HPDE6-E6E7 (cell line): ENCODE data around the gene CHST11.

Experiments used
- DNase-seq: peaks from one replicate; pipeline ENCODE4 v3.0.0; 2011; ENCODE audit warnings: missing footprints; ENCODE audit errors: extremely low spot score

Gene CHST11

DNA sequence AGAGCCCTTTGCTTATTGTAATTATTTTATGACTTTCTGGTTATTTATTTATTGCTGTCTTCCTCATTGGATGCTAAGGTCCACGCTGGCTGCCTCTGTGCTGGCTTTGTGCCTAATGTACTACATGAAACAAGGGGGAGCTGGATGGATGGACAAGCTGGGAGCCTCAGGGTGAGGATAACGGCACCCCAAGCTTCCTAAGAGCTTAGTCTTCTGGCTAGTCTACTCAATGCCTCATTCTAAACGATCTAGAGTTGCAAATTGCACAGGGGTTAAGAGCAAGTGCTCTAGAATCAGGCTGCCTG, 172.0 kb downstream of the CHST11 start:
- DNase-seq, result no peak

DNA sequence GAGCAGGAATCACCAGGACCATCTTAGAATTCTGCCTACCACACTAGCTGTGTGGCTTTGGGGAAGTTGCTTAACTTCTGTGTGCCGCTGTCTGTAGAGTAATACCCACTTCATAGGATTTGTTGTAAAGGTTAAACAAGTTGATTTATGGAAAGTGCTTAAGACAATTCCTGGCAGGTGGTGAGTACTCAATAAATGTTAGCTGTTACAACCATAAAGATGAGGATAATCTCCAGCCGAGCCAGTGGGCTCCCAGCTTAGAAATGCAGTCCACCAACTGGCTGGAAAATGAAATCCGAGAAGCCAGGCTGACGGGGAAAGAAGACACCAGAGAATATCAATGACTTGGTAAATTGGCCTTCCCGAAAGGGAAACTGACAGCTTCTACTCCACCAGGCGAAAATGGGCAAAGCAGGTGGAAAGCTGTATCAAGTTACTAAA, 173.5 kb downstream of the CHST11 start:
- DNase-seq, result no peak

DNA sequence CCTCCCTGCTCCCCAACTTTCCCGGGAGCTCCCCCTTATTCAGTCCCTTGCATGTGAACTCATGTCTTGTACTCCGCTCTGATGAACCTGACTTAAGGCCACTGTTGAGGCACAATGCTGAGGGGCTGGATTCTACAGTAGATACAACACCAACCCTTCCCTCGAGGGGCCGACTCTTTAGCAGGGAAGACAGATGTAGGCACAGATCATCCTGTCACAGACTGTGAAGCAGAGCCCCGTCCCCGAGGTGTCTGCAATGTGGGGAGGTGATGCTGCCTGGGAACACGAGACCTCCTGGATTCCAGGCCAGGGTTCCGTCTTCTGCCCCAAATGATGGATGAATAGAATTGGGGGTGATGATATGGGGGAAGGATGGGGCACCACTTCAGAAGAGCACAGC, 175.1 kb downstream of the CHST11 start:
- DNase-seq, result no peak

DNA sequence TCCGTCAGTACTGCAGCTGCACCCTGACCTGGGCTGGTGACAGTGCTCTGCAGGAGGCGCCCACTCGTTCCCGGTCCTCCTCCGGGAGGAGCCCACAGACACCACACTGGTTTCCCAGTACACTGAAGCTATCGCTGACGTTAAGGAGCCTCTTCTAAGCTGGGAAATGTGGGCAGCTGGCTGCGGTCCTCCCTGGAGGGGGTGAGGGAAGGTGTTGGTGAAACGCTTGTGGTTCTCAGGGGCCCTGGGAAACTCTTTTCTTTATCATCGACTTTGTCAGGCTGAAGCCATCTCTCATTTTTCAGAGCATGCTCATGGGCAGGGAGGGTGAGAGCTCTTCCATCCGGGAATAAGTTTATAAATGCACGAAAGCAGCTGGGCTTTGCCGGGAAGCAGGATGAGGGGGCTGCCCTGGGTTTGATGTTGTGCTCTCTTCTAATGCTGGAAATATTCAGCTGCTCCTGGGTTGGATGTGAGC, 176.0 kb downstream of the CHST11 start:
- DNase-seq, result no peak

DNA sequence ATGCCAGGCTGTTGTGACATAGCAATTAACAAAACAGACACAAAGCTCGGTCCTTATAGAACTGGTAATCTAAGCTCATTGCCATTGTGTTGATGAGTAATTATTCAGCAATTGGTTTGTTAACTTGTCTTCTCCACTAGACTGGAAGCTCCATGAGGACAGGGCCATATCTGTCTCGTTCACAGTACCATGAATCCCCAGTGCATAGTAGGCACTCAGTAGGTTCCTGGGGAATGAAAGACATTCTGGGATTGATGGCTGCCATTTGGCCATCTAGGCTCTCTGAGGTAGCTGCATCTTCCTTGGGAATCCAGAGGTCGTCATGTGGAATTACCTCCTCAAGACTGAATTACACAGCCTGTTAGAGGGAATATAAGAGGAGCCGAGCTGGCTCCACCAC, 177.3 kb downstream of the CHST11 start:
- DNase-seq, result no peak

DNA sequence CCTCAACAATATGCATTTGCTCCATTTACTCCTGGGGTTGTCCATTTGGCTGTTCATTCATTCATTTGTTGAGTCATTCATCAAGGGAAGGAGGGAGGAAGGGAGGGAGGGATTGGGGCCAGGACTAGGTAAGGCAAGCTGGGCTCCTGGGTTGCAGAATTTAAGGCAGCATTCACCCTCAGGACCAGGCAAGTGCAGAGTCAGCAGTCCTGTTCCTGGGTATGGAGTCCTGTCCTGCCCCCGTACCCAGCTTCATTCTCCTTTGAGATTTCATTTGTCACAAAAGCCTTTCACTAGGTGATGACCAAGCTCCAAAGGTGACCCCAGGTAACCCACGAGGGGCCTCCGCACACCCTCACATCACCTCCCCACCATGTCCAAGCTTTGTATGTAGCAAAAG, 178.1 kb downstream of the CHST11 start:
- no peak for DNase-seq

DNA sequence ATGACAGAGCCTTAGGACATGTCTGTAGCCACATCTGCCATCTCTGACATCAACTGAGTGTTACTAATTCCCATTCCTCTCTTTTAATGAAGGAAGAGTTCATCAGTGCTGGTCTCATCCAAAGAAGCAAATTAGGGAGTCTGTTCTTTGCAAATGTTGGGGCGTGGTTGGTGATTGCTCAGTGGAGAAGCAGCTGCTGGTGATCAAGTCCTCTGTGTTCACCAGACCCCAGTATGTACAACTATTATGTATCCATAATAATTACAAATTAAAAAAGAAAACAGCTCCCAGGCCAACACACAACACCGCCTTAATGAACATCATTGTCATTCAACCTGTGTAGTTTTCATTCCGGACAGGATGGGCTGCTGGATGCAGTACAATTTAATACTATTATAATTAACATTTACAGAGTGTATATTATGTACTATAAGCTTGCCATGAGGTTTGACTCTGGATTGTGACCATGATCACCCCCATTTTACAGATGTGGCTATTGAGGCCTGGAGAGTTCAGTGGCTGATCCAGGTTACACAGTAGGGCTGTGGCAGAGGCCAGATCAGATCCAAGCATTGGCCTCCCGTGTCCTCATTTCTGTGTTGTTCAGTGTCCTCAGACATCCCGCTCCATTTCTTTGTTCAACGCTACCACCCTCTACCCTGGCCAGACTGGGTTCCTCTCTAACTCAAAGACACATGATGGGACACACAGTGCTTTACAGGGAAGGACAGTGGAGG, 179.0 kb downstream of the CHST11 start:
- no peak for DNase-seq

DNA sequence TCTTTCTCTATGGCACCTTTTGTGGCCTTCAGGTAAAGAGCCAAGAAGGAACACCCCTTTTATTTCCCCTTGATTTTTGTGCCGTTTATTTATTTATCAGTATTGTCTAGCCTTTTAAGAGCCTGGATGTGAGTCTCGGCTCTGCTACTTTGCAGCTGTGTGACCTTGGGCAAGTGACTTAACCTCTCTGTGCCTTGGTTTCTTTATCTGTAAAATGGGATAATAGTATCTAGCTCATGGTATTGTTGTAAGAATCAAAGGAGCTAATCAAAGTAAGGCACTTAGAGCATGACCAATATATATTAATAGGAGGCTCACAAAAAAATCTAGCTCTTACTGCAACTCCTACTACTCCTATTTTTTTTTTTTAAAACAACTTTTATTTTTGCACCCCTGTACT, 179.7 kb downstream of the CHST11 start:
- DNase-seq, result no peak

DNA sequence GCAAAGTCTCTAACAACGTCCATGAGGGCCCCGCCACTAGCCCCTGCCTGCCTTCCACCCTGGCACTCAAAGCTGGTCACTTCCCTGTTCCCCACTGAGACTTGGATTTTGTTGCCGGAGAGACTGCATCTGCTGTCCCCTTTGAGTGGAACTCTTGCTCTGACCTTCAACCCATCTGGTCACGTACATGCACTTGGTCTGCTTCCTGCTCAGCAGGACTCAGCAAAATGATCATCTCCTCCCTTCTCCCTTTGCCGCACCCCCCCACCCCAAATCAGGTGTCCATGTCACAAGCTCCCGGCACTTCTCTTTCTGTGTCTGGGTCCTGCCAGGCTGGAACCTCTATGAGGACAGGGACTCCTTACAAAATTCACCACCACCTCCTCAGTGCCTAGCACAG, 180.9 kb downstream of the CHST11 start:
- DNase-seq, result no peak

DNA sequence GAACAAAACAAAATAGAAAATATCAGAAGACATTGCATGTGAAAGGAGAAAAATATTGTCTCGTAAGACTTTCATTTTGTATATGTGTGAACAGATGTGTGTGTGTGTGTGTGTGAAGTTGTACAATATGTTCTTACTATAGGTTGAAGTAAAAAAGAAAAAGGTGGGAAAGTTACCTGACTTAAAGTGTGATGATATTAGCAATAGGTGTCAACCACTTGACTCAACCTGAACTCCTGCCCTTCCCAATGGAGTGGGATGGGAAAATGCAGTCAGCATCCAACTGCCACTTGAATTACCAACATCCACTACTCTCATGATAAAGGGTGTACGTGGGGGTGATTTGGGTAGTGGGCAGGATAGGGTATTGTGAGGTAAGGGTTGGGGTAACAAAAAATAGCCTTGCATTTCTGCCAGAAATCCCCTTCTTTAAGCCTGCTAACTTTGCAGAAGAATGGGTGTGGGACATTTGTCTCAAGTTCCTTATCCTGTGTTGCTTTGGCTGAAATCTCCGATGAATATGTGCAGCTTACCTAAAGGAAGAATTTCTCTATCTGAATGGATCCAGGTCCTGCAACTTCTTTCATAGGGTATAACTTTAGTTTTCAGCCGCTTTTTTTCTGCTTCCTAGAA, 181.6 kb downstream of the CHST11 start:
- DNase-seq, result no peak

DNA sequence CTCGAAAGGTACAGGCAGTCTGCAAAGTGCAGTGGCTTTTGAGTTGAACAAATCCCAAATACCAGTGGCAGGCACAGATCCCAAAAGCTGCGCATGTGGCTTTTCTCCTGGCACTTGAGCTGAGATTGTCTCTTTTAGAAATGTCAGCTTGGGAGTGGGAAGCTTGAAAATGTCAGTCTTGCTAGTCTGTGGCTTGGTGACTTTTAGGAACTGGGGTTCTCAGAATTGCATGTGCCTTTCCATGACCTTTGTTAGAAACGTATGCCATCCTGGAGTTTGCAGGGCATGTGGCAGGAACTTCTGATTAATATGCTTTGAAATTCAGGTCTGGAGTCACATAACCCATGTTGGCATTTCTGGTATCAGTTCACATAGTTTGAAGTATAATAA, 182.1 kb downstream of the CHST11 start:
- no peak for DNase-seq

DNA sequence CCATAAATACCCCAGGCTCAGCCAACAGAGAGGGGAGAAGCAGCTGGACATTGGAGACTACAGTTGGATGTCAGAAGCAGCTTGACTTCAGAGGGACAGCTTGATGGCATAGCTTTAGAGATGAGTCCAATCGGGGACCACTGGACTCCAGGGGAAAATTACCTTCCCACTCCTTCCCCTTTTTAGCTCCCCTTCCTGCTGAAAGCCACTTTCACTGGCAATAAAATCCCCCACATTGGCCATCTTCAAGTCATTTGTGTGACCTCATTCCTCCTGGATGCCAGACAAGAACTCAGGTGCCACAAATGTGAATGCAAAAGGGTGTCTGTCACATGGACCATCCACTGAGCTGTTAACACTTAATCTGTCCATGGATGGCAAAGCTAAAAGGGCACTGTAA, 184.2 kb downstream of the CHST11 start:
- DNase-seq, result no peak

DNA sequence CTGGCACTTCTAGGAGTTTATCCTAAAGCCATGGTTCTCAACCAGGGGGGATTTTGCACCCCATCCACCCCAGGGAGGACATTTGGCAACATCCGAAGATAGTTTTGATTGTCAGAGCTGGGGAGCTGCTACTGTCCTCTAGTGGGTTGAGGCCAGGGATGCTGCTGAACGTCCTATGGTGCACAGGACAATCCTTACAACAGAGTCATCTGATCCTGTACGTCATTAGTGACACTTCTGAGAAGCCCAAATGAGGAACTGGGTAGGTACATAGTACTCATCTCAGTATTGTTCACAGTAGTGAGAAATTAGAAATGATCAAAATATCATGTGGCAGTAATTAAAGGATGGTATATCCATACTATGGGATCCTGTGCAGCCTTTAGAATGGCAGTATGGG, 185.1 kb downstream of the CHST11 start:
- no peak for DNase-seq

DNA sequence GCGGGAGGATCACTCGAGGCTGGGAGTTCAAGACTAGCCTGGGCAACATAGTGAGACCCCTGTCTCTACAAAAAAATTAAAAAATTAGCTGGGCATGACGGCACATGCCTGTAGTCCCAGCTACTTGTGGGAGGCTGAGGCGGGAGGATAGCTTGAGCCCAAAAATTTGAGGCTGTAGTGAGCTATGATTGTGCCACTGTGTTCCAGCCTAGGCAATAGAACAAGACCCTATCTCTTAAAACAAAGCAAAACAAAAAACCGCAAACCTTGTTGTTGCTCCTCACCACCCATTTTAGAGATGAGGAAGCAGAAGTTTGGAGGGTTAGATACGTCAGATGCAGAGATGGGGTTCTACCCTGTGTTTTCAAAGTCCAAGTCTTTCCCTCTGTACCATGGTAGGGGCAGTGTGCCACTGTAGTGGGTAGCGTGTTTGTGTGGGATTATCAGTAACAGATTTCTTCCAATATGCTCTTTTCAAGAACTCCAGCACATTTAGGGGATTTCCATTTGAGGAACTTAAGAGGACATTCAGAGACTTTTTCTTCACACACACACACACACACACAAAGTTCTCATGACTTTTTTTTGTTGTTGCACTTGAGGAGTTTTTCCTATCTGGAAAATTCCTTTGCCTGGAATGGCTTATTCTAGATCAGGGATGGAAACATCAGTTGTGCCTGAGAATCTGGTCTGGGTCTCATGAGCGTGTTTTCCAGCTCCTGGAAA, 186.5 kb downstream of the CHST11 start:
- no peak for DNase-seq

DNA sequence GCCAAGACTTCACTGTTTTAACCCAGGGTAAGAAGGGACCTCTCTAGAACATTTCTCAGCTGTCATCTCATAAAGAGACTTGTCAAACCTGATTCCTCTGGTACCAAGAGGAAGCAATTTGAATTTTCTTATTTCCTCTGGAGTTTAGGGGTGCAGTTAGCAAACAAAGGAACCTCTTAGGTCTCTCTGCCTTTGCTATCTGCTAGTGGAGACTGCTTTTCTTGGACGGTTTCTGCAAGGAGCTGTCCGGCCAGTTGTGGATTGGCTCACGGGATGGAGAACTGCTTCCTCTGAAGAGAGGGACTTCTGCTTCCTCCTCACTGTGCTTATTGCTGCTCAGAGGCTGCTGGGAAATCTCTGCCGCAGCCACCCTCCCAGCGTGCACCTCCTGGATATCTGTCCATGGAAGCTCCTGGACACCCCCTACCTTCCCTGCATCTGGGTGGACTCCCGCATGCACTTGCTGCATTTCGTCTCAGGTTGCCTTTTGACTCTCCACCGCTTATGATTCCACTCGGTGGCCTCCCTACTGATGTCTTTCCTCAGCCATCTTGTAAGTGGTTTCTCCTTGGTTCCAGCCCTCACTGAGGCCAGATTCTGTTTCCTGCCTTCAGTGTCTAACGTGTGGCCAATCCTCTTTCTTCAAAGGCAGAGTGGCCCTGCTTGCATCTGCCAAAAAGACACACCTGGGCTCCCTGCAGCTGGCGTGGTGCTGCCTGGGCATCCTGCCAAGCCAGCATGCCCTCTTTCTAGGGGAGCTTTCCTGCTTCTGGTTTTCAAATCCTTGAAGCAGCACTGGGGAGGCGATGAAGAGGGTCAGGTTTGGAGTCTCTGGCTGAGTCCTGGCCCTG, 187.3 kb downstream of the CHST11 start:
- DNase-seq, result no peak

DNA sequence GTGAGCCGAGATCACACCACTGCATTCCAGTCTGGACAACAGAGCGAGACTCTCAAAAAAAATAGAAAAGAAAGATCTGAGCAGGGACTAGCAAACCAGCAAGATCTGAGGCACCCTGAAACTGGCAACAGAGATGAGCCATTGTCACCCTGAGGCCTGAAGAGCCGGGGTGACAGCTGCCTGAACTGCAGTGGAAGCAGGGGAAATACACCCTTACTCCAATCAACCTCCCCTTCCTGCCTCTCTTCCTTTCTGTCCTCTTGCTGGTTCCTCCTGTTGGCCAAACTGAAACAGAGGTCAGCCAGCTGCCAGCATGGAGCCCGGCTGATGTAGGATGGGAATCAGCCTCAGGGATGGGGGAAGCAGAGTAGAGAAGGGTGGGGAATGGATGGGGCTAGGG, 192.0 kb downstream of the CHST11 start:
- no peak for DNase-seq

DNA sequence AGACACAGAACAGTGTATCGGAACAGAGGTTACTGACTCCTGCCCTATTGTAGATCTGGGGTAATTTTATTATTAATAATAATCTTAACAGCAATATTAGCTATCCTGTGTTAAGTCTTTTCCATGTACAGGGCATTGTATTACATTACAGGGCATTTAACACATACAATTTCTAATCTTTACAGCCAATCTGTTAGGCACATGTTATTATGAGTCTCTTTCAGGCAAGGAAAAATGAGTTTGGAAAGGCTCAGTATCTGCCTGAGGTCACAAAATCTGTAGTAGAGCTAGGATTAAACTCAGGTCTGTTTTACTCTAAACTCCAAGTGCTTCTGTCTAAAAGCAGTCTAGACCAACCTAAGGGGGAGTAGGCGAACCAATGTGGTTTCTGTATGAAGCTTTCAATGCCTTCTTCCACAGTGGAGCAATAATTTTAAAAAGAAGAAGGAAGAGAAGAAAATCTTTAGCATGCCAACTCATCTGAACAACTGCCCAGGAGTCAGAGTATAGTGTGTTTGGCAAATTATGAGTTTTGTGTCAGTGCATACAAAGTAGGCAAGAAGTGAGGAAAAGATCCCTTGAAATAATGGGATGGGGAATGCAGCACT, 192.6 kb downstream of the CHST11 start:
- no peak for DNase-seq

DNA sequence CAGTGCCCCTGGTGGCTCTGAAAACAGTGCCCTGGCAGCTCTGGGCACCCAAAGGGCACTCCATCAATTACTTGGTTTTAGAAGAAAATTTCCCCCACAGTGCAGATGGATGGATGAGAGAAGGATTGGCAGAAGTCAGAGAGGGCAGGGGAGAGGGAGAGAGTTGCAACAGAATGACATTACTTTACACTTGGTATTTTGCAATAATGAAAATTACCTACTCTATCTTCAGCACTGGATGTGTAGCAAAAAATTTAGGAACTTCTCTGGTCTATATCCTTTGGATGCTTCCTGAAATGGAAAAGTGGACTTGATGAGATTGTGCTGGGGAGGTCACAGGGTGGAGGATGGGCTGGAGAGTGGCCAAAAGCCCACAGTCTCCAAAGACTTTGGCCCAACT, 193.2 kb downstream of the CHST11 start:
- DNase-seq, result no peak

DNA sequence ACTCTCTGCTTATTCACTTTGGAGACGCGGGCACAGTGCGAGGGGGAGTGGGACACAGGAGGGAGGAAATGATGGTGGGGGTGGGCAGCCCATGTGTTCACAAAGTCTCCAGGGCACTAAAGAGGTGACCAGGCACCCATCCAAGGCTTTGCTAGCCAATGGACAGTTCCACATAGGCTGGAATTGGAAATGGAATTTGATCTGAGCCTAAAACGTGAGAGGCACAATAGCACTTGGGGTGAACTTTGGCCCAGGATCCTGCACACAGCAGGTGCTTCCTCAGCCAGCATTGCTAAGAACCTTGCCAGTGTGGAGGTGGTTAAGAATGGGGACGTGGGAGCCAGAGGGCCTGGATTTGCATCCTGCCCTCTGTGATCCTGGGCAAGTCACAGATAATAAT, 193.8 kb downstream of the CHST11 start:
- DNase-seq, result no peak

DNA sequence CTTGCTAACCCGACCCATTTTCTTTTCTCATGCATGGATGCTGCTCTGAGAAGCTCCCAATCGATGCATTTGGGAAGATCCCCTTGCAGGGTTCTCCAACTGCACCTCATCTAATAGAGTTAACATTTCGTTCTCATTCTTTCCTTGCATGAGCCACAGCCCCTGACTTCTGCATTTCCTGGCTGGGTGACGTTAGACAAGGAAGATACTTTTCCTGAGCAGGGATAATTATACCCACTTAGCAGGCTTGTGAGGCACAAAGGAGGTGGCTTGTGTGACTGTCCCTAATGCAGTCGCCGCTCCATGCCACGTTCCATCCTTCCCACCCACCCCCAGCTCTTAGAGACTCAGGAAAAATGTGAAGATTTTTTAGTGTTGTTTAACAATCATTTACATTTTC, 195.1 kb downstream of the CHST11 start:
- no peak for DNase-seq

DNA sequence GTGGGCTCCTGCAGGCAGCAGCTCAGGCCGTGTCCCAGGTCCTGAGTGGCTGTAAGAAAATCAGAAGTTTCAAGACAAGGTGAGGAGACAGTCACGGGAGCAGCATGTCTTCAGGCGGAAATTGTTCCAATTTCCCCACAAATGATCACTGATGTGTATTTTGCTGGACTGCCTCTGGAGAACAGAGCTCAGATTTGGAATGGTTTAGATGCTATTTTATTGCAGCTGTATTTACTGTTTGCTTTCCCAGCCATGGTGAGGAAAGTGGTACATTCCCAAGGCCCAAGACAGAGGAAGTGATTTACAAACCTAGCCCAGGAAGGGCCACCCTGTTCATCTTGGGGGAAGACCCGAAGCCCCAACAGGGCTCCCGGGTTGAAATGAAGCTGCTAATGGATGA, 195.6 kb downstream of the CHST11 start:
- DNase-seq, result no peak

DNA sequence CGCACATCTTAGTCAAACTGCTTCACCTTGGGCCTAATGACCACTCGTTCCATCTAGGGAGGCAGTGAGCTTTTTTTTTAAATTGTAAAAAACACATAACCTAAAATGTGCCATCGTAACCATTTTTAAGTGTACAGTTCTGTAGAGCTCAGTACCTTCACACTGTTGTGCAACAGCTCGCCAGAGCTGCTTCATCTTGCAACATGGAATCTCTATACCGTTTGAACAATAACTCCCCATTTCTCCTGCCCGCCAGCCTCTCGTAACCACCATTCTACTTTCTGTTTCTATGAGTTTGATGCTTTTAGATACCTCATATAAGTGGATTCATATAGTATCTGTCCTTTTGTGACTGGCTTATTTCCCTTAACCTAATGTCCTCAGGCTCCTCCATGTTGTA, 196.2 kb downstream of the CHST11 start:
- no peak for DNase-seq
